GM19395 (cell line): ENCODE measurements around the gene XYLT1.

Experiments
- ATAC-seq: cut with Tn5 transposase; IDR thresholded peaks from one replicate; pipeline ENCODE4 v1.9.1; 2021; ENCODE audit warnings: mild to moderate bottlenecking, moderate library complexity; ENCODE audit not compliant: unreplicated experiment

Gene XYLT1

DNA sequence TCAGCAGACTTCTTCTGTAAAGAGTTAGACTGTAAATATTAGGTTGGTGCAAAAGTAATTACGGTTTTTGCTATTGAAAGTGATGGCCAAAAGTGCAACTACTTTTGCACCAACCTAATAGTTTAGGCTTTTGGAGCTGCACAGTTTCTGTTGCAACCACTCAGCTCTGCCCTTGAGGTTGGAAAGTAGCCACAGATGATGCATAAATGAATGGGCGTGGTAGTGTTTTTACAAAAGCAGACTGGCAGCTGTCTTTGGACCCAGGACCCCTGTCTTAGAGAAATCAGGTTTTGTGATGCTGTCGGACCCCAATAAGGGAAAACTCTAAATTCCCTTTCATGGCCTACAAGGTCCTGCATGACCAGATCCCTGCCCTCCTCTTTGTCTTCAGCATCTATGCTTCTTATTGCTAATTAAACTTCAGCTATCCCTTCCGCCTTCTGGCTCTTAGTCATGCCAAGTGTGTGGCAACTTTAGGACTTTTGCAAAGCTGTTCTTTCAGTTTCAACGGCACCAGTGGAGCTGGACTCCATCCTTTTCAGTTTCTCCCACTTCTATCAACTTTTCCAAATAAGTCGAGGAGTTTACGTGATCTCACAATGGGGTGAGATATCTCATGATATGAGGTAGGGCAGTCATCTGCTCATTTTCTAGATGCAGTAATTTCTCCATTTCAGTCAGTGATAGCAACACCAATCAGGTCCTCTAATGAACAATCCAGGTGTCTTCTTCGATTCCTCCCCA is 232.3 kb downstream of the XYLT1 start:
- no peak for ATAC-seq

GRCh38 chr16:17237350-17237944 is 233.3 kb downstream of the XYLT1 start:
- ATAC-seq, result no peak

- ATAC-seq, result no peak
These were observed 235.5 kb downstream of the XYLT1 start for GRCh38 chr16:17235147-17235815.

DNA sequence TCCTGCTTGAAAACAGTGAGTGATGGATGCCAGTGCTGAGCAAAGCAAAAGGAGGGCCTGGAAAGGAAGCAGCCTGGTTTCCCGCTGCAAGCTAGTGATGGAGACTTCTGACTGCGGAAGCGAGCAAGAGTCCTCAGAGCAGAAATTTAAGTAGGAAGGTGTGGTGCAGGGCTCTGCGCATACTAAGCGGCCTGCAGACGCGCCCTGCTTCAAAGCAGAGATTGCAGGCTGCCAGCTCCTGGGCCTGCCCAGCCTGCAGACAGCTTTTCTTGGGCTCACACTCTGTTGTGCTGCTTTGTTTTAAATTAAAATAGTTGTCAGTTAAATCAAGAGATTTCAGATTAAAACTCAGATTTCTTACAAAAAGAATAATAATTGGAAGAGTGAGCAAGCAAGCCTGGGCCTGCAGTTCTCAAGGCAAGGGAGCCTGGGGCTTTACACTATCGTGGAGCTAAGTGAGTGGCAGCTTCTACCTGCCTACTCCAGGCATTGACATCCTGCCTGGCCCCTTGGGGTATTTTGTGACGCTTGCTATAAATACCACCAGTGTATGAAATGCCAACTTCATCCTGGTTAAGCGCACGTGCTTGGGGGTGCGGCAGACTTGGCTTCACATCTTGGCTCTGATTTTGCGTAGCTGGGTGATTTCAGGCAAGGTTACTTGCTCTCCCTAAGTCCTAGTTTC is 237.3 kb downstream of the XYLT1 start:
- ATAC-seq, result no peak

GRCh38 chr16:17232487-17232886 is 238.3 kb downstream of the XYLT1 start:
- ATAC-seq, result no peak

- ATAC-seq, result no peak
These were observed 238.8 kb downstream of the XYLT1 start for GRCh38 chr16:17231972-17232371.

DNA sequence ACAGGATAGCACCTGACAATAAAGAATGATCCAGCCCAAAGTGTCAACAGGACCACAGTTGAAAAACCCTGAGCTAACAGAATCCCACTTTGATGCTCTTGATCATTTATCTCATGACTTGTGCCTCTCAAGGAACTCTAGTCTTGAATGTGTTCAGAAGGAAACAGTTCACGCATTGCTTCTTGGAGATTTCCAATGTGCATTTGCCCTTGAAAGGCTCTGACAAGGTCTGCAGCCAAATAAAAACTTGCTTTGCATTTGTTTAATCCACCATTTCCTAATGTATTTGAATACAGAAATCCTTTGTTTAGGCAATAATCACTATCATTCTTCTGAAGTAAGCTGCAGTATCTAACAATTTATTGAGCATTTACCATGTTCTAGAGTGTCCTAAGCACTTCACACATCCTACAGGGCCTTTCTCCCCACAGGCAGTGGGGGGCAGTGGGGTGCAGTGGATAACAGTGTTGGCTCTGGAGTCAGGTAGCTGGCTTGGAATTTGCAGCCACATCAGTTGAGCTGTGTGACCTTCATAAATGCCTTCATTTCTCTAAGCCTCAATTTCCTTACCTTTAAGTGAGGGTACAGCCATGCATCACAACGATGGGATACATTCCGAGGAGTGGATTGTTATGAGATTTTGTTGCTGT is 239.7 kb downstream of the XYLT1 start:
- ATAC-seq, result no peak

DNA sequence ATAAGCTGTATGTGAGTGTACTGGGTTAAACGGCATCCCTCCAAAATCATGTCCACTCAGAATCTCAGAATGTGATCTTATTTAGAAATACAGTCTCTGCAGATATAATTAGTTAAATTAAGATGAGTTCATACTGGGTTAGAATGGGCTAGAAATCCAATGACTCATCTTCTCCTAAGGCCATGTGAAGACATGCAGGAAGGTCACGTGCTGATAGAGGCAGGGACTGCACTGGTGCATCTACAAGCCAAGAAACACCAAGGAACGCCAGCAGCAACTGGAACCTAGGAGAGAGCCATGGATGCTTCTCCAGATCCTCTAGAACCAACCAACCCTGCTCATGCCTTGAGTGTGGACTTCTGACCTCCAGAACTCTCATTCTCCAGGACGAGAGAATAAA is 241.0 kb downstream of the XYLT1 start:
- no peak for ATAC-seq

GRCh38 chr16:17229131-17229530 is 241.6 kb downstream of the XYLT1 start:
- no peak for ATAC-seq

DNA sequence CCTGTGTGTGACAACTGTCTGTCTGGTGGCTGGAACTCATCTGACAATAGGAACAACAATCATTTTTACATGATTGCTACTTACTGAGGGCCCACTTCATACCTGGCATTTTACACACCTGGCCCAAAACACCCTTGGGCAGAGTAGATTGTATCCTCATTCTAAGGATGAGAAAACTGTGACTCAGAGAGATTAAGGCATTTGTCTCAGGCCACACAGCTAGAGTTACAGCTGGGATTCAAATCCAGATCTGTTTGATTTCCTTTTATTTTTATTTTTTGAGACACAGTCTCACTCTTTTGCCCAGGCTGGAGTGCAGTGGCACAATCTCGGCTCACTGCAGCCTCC is 242.1 kb downstream of the XYLT1 start:
- ATAC-seq, result no peak

DNA sequence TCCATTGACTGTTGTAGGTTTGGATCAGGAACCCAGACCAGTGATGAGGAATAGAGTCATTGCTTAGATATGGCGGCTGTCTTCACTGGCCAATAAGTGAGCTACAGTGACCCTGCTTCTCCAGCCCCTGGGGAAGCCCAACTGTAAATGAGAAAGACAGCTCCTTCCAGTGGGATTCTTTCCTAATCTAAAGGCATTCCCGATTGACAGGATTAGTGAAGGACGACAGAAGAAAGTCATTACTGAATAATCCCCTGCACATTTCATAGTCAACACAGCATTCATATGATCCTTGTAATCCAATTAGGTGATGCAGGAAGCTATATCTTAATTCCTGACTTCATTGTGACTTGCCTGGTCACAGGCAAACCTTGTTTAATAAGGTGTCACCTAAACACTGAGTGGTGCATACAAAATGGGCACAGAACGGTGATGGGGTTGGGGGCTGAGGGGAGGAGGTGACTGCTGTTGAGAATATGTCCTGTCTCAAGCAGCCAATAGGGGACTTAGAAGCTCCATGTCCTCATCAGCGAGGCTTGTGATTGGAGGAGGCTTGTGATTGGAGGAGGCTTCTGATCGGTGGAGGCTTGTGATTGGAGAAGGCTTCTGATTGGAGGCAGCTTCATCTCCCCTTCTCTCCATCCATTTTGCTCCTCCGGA is 242.6 kb downstream of the XYLT1 start:
- ATAC-seq, result no peak

GRCh38 chr16:17227278-17227677 is 243.5 kb downstream of the XYLT1 start:
- no peak for ATAC-seq

- no peak for ATAC-seq
These were observed 245.2 kb downstream of the XYLT1 start for GRCh38 chr16:17225541-17225940.

DNA sequence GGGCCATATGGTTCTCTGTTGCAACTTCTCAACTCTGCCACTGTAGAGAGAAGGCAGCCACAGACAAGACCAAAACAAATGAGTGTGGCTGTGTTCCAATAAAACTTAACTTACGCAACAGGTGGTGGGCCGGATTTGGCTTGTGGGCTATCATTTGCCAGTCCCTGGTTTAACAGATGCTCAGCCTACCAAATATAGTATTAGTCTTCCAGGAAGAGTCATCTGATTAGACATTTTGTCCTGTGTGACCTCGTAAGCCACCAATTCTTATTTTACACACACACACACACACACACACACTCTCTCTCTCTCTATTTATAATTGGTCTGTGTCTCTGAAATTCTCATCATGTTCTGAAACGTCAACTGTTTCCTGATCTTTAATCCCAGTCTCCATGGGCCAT is 245.9 kb downstream of the XYLT1 start:
- ATAC-seq, result no peak

- ATAC-seq, result no peak
These were observed 246.4 kb downstream of the XYLT1 start for GRCh38 chr16:17224350-17224749.

GRCh38 chr16:17223576-17223975 is 247.2 kb downstream of the XYLT1 start:
- no peak for ATAC-seq

DNA sequence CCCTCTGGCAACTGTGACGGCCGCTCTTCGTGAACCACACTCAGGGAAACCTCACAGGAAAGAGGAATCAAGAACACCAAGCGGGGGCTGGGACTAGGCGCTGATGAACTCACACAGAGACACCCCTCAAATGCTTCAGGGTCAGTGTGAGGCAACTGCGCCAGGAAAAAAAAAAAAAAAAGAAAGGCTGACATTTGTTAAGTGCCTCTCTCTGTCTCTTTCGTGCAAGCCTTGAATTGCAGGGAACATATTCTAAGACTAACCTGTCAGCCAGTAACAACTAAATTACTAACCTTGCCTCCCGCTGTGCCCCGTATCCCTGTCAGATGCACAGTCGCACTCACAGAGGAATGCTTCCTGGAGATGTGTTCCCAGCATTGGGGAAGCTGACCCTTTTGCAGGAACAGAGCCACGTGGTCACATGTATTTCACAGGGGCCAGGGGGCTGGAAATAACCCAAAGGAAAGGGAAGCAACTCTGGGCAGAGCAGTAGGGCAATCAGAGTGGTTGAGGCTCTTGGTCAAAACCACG is 247.8 kb downstream of the XYLT1 start:
- ATAC-seq, result no peak

DNA sequence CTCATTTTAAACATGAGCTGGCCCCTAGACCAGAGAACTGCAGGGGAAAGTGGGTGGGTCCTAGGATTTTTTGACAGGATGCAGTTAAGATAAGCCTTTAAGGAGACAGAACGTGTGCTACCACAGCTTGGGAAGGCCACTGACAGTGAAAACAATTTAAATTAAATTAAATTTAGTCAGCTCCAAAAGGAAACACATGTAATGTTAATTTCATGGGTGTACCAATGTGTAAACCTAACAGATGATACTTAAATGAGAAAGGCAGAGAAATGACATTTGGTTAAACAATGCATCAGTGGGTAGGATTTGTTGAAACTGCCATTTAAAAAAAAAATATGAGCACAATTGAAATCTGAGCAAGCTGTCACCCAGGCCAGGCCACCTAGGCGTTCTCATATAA is 250.8 kb downstream of the XYLT1 start:
- no peak for ATAC-seq

- no peak for ATAC-seq
These were observed 254.8 kb downstream of the XYLT1 start for GRCh38 chr16:17215936-17216335.

GRCh38 chr16:17215306-17215705 is 255.5 kb downstream of the XYLT1 start:
- no peak for ATAC-seq
